GM19025 (cell line): ENCODE data around the gene BUD23.

ENCODE experiments used
- ATAC-seq: cut with Tn5 transposase; IDR thresholded peaks from one replicate; pipeline ENCODE4 v1.9.1; 2021; ENCODE audit warnings: mild to moderate bottlenecking, low read depth, moderate library complexity; ENCODE audit not compliant: unreplicated experiment

The BUD23 gene

GRCh38 chr7:73738612-73739386 lies 55.4 kb downstream of the BUD23 start, which contains the start of gene ABHD11:
TSS of gene ABHD11 (minus strand) at chr7:73738802. CDS start at chr7:73738770, 32 bp downstream.
- peak; percentile 88 for ATAC-seq

GRCh38 chr7:73739387-73739767 lies 56.0 kb downstream of the BUD23 start:
- ATAC-seq: no peak

- ATAC-seq: no peak
These were observed 56.8 kb downstream of the BUD23 start for GRCh38 chr7:73740212-73740611.

- no peak for ATAC-seq
These were observed 57.4 kb downstream of the BUD23 start for GRCh38 chr7:73740771-73741170.

- no peak for ATAC-seq
These were observed 58.2 kb downstream of the BUD23 start for GRCh38 chr7:73741600-73741999.

- no peak for ATAC-seq
These were observed 58.9 kb downstream of the BUD23 start for GRCh38 chr7:73742338-73742752.

- ATAC-seq: no peak
These were observed 59.6 kb downstream of the BUD23 start for GRCh38 chr7:73742753-73743641.

GRCh38 chr7:73746378-73746777 lies 63.0 kb downstream of the BUD23 start:
- ATAC-seq: no peak
